ENCODE data around the gene PITPNB.

The PITPNB gene

GRCh38 chr22:27853424-27853823 lies 65.6 kb downstream of the PITPNB start:
- DNase-seq: no peak

DNA sequence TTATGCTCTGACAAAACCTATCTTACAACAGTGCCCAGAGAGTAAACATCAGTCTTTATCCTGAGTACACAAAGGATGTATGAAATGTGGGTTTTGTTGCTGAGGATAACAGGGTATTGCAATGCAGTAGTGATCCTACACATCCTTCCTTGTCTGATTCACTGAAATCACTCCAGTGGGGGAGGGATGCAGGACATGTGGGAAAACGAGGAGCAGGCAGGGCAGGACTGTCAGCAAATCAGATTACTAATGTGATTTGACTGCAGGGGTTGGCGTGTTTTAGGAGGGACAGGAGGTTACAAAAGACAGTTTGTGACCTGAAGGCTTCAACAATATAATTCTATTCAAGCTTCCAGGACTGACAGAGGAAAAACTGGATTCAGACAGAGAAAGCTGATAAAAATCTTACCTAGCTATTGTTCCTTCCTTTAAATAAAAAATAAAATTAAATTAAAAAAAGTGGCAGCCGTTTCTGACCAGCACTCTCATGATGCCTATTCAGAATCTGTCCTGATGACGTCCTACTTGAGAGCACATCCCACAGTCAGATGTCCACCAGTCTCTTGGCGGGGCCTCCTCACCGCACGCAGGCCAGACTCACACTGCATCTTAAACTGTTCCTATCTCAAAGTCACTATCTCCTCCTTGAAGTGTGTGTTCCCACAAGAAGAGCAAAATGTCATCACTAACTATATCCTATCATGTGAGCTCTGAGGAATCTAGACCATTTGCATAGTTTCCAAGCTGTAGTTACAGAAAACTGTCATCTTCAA lies 66.9 kb downstream of the PITPNB start:
- no peak for DNase-seq

DNA sequence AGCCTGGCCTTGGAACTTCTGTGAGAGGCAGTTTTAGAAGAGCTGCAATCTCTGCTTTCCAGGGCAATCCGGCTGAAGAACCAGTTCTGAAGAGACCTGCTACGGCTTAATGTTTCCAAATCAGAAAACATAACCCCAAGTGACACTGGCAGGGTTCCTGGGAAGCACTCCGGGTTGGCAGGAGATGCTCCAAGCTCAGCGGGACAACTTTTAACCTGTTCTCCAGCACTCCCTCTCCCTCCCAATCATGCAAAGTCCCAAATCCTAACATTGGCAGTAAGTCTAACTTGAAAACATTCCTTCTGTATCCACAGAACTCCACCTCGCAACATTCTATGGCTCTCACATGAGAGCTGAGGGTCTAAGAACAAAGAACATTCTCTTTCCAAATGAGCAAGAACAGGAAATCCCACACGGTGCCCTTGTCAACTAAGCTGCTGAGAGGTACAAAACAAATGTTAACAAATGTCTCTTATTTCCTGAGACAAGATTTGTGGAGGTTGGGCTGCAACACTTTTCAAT lies 69.0 kb downstream of the PITPNB start:
- DNase-seq: no peak

DNA sequence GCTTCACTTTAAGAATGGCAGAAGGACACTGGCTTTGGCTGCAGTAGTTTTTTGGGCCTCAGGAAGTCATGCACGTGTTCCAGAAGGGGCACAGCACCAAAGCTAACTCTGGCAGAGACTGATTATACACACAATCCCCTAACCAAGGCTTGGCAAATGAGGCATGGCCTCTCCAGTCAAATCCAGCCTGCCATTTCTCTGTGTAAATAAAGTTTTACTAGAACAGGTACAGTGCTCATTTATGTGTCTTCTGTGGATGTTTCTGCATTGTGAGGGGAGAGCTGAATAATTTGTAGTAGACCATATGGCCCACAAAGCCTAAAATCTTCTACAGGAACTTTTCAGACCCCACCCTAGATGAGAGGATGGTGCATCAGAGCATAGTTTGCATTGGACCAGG lies 71.1 kb downstream of the PITPNB start:
- no peak for DNase-seq

DNA sequence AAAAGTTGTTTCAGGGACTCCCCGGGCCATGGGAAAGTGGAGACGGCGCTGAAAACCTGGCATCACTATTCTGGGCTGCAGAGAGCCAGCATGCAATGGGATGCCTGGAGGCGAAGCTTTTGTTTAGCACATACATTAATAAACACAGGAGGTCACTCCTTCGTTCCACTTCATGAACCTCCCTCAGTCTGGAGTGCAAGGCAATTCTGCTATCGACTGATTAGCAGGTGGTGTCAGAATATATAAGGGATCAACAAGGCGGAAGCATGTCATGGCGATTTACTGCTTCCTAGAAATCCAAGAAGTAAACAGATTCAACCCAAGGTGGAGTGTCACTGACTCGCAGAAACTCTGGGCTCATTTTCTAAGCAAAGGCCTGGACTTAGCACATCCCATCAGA lies 72.1 kb downstream of the PITPNB start:
- no peak for DNase-seq

DNA sequence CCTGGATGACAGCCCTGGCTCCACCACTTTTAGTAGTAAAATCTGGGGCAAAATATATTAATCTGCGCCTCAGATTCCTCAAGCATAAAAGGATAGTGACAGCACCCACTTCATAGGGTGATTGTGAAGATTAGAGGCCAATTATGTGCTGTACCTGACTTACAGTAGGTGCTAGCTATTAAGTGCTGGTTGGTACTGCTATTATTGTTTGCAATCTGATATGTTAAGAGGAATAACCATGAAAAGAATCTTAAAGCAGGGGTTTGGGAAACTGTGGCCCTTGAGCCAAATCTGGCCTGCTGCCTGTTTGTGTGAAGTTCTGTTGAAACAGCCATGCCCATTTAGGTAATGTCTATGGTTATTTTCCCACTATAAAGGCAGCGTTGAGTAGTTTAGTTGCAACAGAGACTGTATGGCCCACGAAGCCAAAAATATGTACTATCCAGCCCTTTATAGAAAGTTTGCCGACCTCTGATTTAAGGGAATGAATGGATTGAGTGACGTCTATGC lies 72.8 kb downstream of the PITPNB start:
- no peak for DNase-seq

DNA sequence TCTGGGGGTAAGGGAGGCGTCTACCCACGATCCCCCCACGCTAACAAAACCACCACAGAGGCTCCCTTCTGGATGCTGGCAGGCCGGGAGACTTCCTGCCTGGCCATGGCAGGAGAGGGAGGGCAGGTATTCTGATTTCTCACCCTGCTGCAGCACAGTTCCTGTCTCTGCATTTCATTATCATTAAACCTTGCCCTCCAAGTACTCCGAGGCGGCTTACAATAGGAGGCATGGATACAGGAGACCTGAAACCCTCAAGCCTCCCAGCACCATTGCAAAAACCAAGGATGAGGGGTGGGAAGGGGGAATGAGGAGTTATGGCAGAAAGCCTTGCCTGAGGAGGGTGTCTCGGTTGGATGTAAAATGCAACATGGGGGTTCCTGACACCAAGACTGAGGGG lies 73.4 kb downstream of the PITPNB start:
- no peak for DNase-seq

DNA sequence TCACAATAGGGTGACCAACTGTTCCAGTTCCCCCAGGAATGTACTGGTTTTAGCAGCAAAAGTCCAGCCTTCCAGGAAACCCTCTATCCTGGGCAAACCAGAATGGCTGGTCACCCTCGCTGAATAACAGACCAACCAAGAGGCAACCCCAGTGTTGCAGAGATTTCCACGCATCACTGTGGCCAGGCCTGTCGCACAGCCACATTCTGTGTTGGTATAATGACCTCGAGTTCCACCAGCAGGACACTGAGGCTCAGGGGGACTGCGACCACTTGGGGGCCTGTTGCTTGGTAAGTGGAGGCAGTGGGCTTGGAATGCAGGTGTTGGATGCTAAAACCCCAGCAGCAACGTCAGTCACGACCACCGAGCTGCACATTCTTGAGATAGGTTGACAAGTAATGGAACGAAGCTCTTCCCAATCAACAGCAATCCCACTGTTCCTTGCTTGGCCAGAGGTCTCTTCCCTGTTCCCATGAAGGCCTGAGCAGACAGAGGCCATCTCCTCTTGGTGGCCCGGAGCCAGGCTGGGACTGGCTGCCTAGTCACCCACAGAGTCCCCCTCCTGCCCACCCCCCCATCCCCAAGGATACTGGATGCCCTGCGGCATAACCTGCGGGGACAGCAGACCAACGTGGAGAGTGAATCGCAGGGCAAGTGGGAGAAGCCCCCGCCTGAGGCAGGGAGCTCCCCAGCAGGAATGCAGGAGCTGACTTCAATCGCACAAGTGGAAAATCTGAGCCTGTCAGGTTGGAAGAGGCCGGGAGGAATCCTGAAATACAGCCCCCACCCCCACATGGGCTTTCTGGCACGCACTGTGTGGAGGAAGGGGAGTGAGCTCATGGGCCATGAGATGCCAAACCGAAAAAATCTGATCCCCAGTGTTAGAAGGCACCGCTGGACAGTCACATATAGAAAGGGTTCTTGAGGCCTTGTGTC lies 74.1 kb downstream of the PITPNB start:
- DNase-seq: no peak

DNA sequence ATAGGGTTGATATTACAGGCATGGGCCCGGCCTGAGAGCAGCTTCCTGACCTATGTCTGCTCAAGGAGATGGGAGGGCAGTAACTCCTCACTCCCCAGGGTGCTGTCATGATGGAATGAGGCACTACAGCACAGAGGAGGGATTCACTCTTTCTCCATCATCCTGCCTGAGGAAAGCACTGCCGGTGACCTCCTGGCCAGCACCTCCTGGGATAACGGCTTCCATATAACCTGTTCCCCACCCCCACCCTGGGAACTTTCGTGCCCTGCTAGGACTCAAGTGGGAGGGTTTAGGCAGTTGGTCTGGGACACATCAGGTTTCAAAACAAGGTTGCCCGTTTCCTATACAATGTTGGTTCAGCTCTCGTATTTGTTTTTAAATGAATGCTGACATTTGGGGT lies 74.8 kb downstream of the PITPNB start:
- DNase-seq: no peak

DNA sequence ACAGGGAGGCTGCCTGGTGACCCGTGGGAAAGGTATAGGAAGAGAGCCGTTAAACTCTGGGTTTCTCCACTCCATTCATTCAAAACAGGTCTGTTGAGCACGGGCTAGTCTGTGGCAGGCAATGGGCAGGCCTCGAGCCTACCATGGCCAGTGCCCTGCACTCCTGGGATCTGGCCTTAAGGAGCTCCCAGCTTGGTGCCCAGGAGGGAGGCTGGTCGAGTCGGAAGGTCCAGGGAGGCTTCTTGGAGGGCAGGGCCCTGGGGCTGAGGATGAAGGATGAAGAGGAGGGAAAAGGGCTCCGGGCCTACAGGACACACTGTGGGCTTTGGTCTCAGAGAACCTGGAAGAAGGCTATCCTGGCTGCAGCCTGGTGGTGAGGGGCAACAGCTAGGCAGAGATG lies 75.6 kb downstream of the PITPNB start:
- no peak for DNase-seq

- no peak for DNase-seq
Measured at GRCh38 chr22:27842669-27843431, 76.2 kb downstream of the PITPNB start.

GRCh38 chr22:27842201-27842600 lies 76.9 kb downstream of the PITPNB start:
- DNase-seq: no peak

GRCh38 chr22:27840436-27840835 lies 78.6 kb downstream of the PITPNB start:
- DNase-seq: no peak

DNA sequence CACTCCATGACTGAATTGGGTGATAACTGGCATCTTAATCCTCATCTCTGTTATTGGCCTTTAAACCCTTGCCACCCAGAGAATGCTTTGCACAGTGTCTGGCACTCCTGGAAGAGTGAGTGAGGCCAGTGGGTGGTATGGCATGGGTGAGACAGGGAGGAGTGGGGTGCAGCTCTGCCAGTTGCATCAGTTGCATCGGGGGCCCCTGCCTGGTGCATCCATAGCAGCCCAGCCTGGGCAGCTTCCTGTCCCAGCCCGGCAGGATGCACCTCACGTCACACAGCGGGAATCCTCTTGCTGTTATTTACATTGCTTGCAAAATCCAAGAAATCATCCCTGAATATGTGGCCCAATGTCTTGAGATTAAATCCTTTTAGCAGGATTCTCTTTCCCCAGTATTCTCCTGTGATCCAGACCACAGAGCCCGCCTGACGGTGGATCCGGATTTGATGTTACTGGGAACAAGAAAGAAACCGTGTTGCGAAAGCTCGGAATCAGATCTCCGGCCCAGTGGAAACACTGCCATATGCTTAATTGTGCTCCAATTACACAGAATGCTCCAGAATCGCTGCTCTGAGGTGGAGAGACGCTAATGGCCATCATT lies 79.9 kb downstream of the PITPNB start:
- DNase-seq: no peak

DNA sequence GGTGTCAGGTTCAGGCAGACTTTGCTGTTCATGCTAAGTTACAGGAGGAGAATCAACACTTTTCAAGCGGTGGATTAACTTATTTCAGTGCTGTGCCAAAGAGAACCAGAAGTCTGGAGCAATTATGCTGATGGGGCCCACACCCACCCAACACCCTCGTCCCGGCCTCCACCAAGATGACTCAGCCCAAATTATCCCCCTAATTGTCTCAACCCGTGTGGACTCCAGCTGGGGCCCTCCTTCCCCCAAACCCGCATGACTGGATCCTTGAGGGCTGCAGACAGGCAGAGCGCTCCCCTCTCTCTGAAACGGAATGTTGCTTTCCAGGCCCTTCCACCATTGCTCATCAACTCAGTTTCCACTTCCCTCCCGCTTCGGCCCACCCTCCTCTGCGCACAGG lies 82.9 kb downstream of the PITPNB start:
- no peak for DNase-seq

DNA sequence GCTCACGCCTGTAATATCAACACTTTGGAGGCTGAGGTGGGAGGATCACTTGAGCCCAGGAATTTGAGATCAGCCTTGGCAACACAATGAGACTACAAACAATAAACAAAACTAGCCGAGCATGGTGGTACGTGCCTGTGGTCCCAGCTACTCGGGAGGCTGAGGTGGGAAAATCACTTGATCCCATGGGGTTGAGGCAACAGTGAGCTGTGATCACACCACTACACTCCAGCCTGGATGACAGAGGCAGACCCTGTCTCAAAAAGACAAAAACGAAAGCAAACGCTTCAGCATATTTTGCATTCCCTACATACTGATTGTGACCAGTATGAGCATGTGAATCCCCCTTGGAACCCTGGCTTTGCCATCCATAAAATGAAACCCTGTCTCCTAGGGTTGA lies 83.6 kb downstream of the PITPNB start:
- DNase-seq: no peak

DNA sequence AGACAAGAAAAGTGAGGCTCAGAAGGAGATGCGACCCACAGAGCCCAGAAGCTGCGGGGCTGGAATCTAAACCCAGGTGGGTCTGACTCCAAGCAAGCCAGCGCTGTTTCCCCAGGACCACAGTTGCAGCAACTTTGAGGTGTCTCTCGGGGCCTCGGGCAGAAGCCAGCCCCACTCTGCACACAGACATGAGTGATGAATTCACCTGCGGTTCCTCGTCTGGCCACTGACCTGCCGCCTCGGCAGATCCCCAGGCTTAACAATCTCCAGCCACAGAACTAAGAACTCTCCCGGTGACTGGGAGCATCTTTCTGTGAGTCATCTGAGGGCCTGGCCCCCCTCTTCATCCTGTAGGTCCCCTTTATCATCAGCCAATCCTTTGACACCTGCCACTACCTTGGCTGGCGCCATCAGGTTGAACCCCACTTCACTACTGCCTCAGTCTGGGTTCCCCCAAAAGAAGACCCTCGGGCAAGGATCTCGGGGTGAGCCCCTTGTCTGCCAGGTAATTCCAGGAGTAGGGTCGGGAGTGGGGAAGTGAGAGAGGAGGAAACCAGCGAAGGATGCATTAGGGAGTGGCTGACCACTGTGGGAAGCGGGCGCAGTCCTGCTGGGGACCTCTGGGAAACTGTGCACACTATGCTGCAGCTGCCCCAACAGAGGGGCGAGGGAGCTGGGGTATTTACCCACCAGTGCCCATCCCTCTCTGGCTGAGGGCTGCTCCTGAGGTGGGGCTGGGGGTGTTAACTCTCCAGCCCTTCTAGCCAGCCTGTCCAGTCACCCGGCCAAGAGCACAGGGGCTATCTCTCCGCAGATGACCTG lies 84.5 kb downstream of the PITPNB start:
- DNase-seq: no peak

DNA sequence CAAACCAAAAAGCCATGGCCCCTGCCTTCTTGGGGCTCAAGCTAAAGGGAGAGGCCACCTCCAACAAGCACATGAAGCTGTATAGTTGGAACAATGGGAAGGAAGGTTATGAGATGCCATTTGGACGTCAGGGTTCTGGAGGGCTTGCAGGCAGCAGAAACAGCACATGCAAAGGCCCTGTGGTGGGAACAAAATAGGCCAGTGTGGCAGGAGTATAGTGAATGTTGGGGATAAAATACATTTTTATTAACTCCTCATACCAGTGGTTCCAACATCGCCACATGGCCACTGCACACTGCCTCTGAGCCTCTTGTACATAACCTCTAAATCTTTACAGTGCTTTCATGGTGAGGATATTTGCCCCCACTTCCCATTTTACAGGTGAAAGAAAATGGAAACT lies 85.3 kb downstream of the PITPNB start:
- DNase-seq: no peak

GRCh38 chr22:27832606-27833005 lies 86.5 kb downstream of the PITPNB start:
- no peak for DNase-seq

GRCh38 chr22:27829620-27830019 lies 89.4 kb downstream of the PITPNB start:
- no peak for DNase-seq

Data from DMS153 (cell line).